Measurements from ENCODE around the gene RAPGEF1.

- TF ChIP-seq POLR2A (IDR thresholded peaks at IDR 0.05) (no peak), CTCF (IDR thresholded peaks at IDR 0.05) (no peak)
Observed at GRCh38 chr9:131588396-131588795, 151.5 kb downstream of the RAPGEF1 start.

Data from ovary (tissue), 3 donors.